Caco-2 (cell line): Measurements from ENCODE around the gene FXYD5. TPM values are rescaled to one million over a fixed set of nuclear protein-coding genes. Genes with fewer than 3 reads are reported as not detected.

Source experiments
- BruUV-seq: library from RNA; stranded (reverse); fragments of 400-500 nt; replicated peaks from 2 replicates; lab custom pipeline; 2021; lab: Mats Ljungman, UMichigan
- CTCF ChIA-PET: fragments of 300-600 bp; sonication (Branson Sonifier 250); formaldehyde crosslinking; loops from one replicate; lab custom pipeline; 2022; ENCODE audit warnings: antibody characterized with exemption; lab: Charles Lee
- POLR2A ChIA-PET: fragments of 300-600 bp; sonication (Branson Sonifier 250); formaldehyde crosslinking; loops from one replicate; lab custom pipeline; 2022; ENCODE audit warnings: antibody characterized with exemption; lab: Charles Lee
- DNase-seq, 2 experiments: peaks; one replicate each; pipeline versions ENCODE4 v3.0.0 to v3.0.0-alpha.2; 2020 to 2022
- H3K27me3 ChIP-seq: replicated peaks from 2 replicates; pipeline ENCODE4 v1.6.0; 2011; ENCODE audit warnings: low read length; ENCODE audit not compliant: control insufficient read depth, insufficient read depth
- H3K36me3 ChIP-seq: 2 replicates; pipeline ENCODE4 v1.5.1; 2011; ENCODE audit warnings: low read length; ENCODE audit not compliant: control insufficient read depth, insufficient read depth
- H3K4me1 ChIP-seq: fragments of 250-450 bp; sonication (Bioruptor Pico); 2 replicates; pipeline ENCODE4 v1.5.1; 2020; ENCODE audit warnings: mild to moderate bottlenecking
- H3K4me3 ChIP-seq: 2 replicates; pipeline ENCODE4 v1.5.1; 2011; ENCODE audit warnings: low read depth, mild to moderate bottlenecking, control low read depth, low read length
- H3K9me3 ChIP-seq: fragments of 250-450 bp; sonication (Bioruptor Pico); 2 replicates; pipeline ENCODE4 v1.5.1; 2020; ENCODE audit warnings: mild to moderate bottlenecking, moderate library complexity
- H3K27ac Mint-ChIP-seq: one replicate; pipeline ENCODE4 v1.8.0; 2022; ENCODE audit warnings: mixed read lengths; ENCODE audit not compliant: unreplicated experiment
- H3K27me3 Mint-ChIP-seq: one replicate; pipeline ENCODE4 v1.8.0; 2022; ENCODE audit warnings: mixed read lengths; ENCODE audit not compliant: insufficient read depth, unreplicated experiment
- H3K36me3 Mint-ChIP-seq: one replicate; pipeline ENCODE4 v1.8.0; 2022; ENCODE audit warnings: mild to moderate bottlenecking, mixed read lengths; ENCODE audit not compliant: insufficient read depth, unreplicated experiment
- H3K4me1 Mint-ChIP-seq: one replicate; pipeline ENCODE4 v1.8.0; 2022; ENCODE audit warnings: low read depth, mixed read lengths; ENCODE audit not compliant: unreplicated experiment
- H3K4me3 Mint-ChIP-seq: one replicate; pipeline ENCODE4 v1.8.0; 2022; ENCODE audit warnings: mild to moderate bottlenecking, moderate library complexity, mixed read lengths; ENCODE audit not compliant: unreplicated experiment
- H3K9me3 Mint-ChIP-seq: one replicate; pipeline ENCODE4 v1.8.0; 2022; ENCODE audit warnings: mixed read lengths; ENCODE audit not compliant: unreplicated experiment
- intact Hi-C: fragments of 100-400 bp; cut with micrococcal nuclease; formaldehyde crosslinking; loops from one replicate; pipeline ENCODE4 v1.10.0; 2022; ENCODE audit not compliant: unreplicated experiment
- total RNA-seq: library from RNA; stranded (reverse); gene quantifications from 2 replicates; pipeline ENCODE4 v1.2.3, GENCODE V29; 2022
- TF ChIP-seq, protein P1 (sequence below), 2 experiments: fragments of 200-600 bp in 1 of 2; IDR thresholded peaks; 1 replicate in 1 of 2; 2 replicates in 1 of 2; pipeline versions ENCODE4 v1.5.1 to v1.8.0; 2011 to 2022; ENCODE audit warnings: antibody characterized with exemption in 1 of 2, control low read depth in 1 of 2, inconsistent platforms in 1 of 2, low read depth in 1 of 2, low read length in 1 of 2, mild to moderate bottlenecking in 1 of 2, moderate library complexity in 1 of 2; ENCODE audit not compliant: insufficient read depth in 1 of 2, severe bottlenecking in 1 of 2, unreplicated experiment in 1 of 2

Gene FXYD5
- total RNA-seq, 1 experiment from 2014 or later, result 20.4 TPM

DNA sequence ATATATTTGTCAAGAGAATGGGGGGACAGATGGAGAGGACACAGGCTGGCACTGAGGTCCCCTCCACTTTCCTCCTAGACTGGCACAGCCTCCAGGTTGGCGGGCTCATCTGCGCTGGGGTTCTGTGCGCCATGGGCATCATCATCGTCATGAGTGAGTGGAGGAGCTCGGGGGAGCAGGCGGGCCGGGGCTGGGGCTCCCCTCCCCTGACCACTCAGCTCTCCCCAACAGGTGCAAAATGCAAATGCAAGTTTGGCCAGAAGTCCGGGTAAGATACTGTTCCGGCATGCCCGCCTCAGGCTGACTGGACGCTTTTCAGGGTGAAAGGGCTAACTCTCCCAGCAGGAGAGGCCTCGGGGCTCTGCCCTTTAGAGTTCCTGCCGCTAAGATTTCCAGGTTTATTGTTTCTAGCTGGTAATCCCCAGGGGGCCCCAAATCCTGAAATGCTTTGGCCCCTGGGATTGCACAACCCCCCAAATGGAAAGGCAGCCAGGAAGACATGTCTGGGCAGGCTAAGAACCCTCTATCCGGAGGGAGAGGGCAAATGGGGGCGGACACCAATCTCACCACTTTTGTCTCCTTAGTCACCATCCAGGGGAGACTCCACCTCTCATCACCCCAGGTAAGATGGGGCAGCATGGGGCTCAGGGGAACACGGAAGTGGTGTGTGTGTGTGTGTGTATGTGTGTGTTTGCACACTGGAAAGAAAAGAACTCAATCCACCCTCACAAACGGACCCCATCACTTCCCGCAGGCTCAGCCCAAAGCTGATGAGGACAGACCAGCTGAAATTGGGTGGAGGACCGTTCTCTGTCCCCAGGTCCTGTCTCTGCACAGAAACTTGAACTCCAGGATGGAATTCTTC lies 31.6 kb upstream of the FXYD5 start:
- POLR2A ChIA-PET, result no interaction called here
- Mint-ChIP-seq H3K27me3 (no peaks in the 10 kb centered on the region), H3K27ac (no peak overlapping the region)

GRCh38 chr19:35123573-35123972 lies 31.0 kb upstream of the FXYD5 start:
- intact Hi-C loops, result no loop called here
- no peaks in the 10 kb centered on the region for H3K27me3 Mint-ChIP-seq
- H3K4me1 ChIP-seq, result peaks cover 5% of the 10 kb centered on the region

More for the DNA sequence above, 31.6 kb upstream of the FXYD5 start:
- Histone ChIP-seq H3K4me1 (peaks cover 5% of the 10 kb centered on the region), H3K27me3 (no peaks in the 10 kb centered on the region), H3K4me3 (no peak overlapping the region), H3K36me3 (0 out of 2 replicates have a peak, but pooled peaks cover 2% of the 10 kb centered on the region), H3K9me3 (no peaks in the 10 kb centered on the region)
- no peak for DNase-seq
- no TSS peak for BruUV-seq
- Mint-ChIP-seq H3K9me3 (no peaks in the 10 kb centered on the region), H3K4me3 (no peak overlapping the region), H3K4me1 (peaks cover 16% of the 10 kb centered on the region), H3K36me3 (peaks cover 8% of the 10 kb centered on the region)
- CTCF ChIA-PET, result no interaction called here
- intact Hi-C loops, result no loop called here
- TF ChIP-seq, protein P1, sequence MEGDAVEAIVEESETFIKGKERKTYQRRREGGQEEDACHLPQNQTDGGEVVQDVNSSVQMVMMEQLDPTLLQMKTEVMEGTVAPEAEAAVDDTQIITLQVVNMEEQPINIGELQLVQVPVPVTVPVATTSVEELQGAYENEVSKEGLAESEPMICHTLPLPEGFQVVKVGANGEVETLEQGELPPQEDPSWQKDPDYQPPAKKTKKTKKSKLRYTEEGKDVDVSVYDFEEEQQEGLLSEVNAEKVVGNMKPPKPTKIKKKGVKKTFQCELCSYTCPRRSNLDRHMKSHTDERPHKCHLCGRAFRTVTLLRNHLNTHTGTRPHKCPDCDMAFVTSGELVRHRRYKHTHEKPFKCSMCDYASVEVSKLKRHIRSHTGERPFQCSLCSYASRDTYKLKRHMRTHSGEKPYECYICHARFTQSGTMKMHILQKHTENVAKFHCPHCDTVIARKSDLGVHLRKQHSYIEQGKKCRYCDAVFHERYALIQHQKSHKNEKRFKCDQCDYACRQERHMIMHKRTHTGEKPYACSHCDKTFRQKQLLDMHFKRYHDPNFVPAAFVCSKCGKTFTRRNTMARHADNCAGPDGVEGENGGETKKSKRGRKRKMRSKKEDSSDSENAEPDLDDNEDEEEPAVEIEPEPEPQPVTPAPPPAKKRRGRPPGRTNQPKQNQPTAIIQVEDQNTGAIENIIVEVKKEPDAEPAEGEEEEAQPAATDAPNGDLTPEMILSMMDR (IDR thresholded peaks at IDR 0.05; ENCODE audit: insufficient read depth in 1 of 2, low read depth in 1 of 2, low read length in 1 of 2, severe bottlenecking in 1 of 2, unreplicated experiment in 1 of 2), result no peak

More at GRCh38 chr19:35123573-35123972, 31.0 kb upstream of the FXYD5 start:
- H3K27ac Mint-ChIP-seq, result peak overlapping the region; percentile 41
- DNase-seq, result no peak
- 0 out of 2 replicates have a peak, but pooled peaks cover 2% of the 10 kb centered on the region for H3K36me3 ChIP-seq
- H3K27me3 ChIP-seq, result no peaks in the 10 kb centered on the region
- CTCF ChIA-PET, result no interaction called here
- peak overlapping the region; percentile 82 for H3K4me3 Mint-ChIP-seq
- no TSS peak for BruUV-seq
- POLR2A ChIA-PET, result no interaction called here
- H3K9me3 Mint-ChIP-seq, result no peaks in the 10 kb centered on the region
- H3K4me3 ChIP-seq, result no peak overlapping the region
- peaks cover 16% of the 10 kb centered on the region for H3K4me1 Mint-ChIP-seq
- H3K9me3 ChIP-seq, result no peaks in the 10 kb centered on the region
- peaks cover 8% of the 10 kb centered on the region for H3K36me3 Mint-ChIP-seq
- TF ChIP-seq, protein P1 (IDR thresholded peaks at IDR 0.05; ENCODE audit: insufficient read depth in 1 of 2, low read depth in 1 of 2, low read length in 1 of 2, severe bottlenecking in 1 of 2, unreplicated experiment in 1 of 2), result no peak
